Effector memory CD4-positive, alpha-beta T cell (primary cell): ENCODE data around the gene KCNE1.
"Not testable (repeated sequence)": the region's sequence is repeated elsewhere in the genome, so short reads cannot be mapped to it uniquely, and the experiment has no call there.

Source experiments
- DNase-seq, 3 donors: peaks; one replicate each; pipeline ENCODE4 v3.0.0-alpha.2; 2020
- H3K27ac ChIP-seq: 2 replicates; pipeline ENCODE4 v1.7.0; 2013; ENCODE audit warnings: mild to moderate bottlenecking, low read length, moderate library complexity; ENCODE audit not compliant: insufficient read depth, poor library complexity, severe bottlenecking
- H3K27me3 ChIP-seq: replicated peaks from 2 replicates; pipeline ENCODE4 v1.7.0; 2013; ENCODE audit warnings: mild to moderate bottlenecking, low read length; ENCODE audit not compliant: insufficient read depth, control insufficient read depth, poor library complexity, severe bottlenecking
- H3K36me3 ChIP-seq: 2 replicates; pipeline ENCODE4 v1.7.0; 2013; ENCODE audit warnings: mild to moderate bottlenecking, low read length, moderate library complexity; ENCODE audit not compliant: control insufficient read depth, insufficient read depth
- H3K4me1 ChIP-seq: 2 replicates; pipeline ENCODE4 v1.7.0; 2013; ENCODE audit warnings: low read length, mild to moderate bottlenecking; ENCODE audit not compliant: control insufficient read depth, insufficient read depth, poor library complexity, severe bottlenecking
- H3K4me3 ChIP-seq: 2 replicates; pipeline ENCODE4 v1.7.0; 2013; ENCODE audit warnings: low read length, low read depth, mild to moderate bottlenecking; ENCODE audit not compliant: insufficient read depth, poor library complexity, severe bottlenecking
- H3K9me3 ChIP-seq: 2 replicates; pipeline ENCODE4 v1.7.0; 2013; ENCODE audit warnings: mild to moderate bottlenecking, low read length, moderate library complexity; ENCODE audit not compliant: control insufficient read depth

Gene KCNE1

DNA sequence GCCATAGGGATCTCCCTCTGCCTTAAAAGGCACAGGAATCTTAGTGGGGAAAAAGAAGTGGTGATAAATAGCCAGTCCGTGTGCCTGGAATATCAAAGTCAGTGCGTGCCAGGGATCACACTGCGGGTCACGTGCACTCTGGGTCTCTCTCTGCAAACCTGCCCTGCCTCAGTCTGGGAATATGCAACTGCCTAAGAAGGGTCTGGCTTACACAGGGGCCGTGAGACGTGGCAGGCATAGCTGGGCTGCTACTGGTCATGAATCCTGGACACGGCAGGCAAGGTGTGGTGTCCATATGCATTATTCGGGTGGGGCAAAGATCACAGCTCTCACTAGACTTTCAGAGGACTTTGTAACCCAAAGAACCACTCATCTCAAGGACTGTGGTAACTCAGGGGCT, 65.0 kb downstream of the KCNE1 start:
- not testable (repeated sequence) for H3K4me1 ChIP-seq, H3K9me3 ChIP-seq, H3K36me3 ChIP-seq, H3K4me3 ChIP-seq, H3K27me3 ChIP-seq, DNase-seq, H3K27ac ChIP-seq

GRCh38 chr21:34443486-34443885, 68.5 kb downstream of the KCNE1 start:
- H3K27ac ChIP-seq, H3K4me3 ChIP-seq, H3K9me3 ChIP-seq, H3K36me3 ChIP-seq, H3K4me1 ChIP-seq, H3K27me3 ChIP-seq, DNase-seq: not testable (repeated sequence)

GRCh38 chr21:34429710-34430109, 82.3 kb downstream of the KCNE1 start:
- H3K4me3 ChIP-seq, H3K9me3 ChIP-seq, H3K4me1 ChIP-seq, H3K36me3 ChIP-seq, H3K27ac ChIP-seq, H3K27me3 ChIP-seq, DNase-seq: not testable (repeated sequence)

DNA sequence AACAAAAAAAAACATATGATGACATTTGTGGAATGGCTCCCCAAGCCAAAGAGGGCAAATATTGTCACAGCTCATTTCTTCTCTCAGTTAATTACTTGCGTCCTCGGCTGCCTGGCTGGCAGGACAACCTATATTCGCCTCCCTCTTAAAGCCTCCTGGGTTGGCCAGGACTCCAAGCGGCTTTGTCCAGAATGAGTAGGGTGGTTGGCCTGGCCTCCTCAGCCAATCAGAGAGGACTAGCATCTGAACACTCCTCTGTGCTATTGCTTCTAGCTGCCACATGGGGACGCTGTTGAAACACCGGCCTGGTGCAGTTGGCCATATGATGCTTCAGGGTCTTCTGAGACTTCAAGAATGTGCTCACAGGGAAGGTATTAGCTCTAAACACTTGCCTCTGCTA, 83.6 kb downstream of the KCNE1 start:
- H3K4me1 ChIP-seq, H3K27ac ChIP-seq, H3K4me3 ChIP-seq, H3K36me3 ChIP-seq, H3K9me3 ChIP-seq, DNase-seq, H3K27me3 ChIP-seq: not testable (repeated sequence)

DNA sequence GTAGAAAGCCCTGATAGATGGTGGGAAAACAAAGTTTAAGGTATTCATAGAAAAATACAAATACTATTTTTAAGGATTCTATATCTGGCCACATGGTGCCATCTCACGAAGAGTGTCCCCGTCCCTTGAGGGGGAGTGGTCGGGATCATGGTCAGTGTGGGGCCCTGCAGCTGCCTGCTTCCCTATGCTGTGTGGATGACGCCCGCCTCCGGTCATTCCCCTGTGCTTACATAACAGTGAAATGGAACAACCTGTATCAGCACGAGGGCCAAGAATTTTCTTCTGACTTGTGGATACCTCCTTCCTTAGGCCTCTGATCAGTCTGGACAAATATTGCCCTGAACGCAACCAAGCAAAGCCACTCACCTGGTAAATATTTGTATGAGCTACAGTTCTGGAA, 84.7 kb downstream of the KCNE1 start:
- not testable (repeated sequence) for H3K9me3 ChIP-seq, H3K4me1 ChIP-seq, H3K36me3 ChIP-seq, H3K27ac ChIP-seq, H3K27me3 ChIP-seq, H3K4me3 ChIP-seq, DNase-seq

DNA sequence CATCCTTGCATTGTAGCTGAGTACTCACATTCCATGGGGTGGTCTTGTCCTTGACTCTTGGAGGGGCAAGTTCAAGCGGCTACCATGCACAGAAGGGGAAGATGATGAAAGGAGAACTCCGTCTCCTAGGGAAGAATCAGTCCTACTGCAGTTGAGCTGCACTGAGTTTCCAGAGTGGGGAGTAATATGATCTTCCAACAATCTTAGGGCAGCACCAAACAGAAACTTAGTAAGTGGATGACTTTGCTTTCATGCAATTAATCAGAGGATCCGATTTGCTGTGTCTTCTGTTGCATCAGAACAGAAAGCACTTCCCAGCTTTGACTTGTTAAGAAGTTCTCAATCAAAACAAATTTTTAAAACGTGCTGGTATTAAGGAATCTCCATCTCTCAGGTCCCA, 88.2 kb downstream of the KCNE1 start, which contains the start of gene SMIM34:
SMIM34 (minus strand) TSS at position 147 of the 400 bp plus-strand sequence; CDS start at position 35, 112 bp downstream.
- H3K4me1 ChIP-seq, DNase-seq, H3K36me3 ChIP-seq, H3K27ac ChIP-seq, H3K27me3 ChIP-seq, H3K4me3 ChIP-seq, H3K9me3 ChIP-seq: not testable (repeated sequence)

GRCh38 chr21:34417448-34418077, 94.4 kb downstream of the KCNE1 start:
- H3K4me3 ChIP-seq, H3K27ac ChIP-seq, H3K4me1 ChIP-seq, H3K9me3 ChIP-seq, H3K27me3 ChIP-seq, DNase-seq, H3K36me3 ChIP-seq: not testable (repeated sequence)

DNA sequence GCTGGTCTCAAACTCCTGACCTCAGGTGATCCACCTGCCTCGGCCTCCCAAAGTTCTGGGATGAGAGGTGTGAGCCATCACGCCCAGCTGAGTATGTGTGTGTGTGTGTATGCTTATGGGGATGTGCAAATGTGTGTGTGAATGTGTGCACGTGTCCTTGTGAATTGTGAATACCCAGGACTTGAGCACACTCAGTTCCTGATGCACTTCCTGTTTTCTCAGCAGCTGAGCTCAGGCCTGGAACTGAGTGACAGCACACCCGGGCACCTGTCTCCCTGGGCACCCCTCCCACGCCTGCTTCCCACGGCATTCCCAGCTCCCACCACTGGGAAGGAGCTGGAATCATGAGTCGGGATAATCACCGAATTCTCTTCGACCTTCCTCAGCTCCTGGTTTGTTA, 104.7 kb downstream of the KCNE1 start:
- not testable (repeated sequence) for DNase-seq, H3K9me3 ChIP-seq, H3K36me3 ChIP-seq, H3K27me3 ChIP-seq, H3K4me1 ChIP-seq, H3K4me3 ChIP-seq, H3K27ac ChIP-seq

DNA sequence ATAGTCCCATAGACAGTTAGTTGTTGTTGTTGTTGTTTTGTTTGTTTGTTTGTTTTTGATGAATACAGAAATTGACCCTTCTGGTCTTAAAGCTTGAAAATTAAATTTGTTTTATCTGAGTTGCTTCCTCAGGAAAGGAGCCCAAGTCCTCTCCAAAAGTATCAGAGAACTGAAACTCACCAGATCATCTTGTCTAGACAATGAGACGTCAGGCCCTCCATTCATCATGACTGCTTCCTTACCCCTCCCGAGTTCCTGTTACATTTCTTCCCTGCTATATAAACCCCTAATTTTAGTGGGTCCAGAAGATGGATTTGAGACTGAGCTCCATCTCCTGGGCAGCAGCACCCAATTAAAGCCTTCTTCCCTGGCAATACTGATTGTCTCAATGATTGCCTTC, 105.3 kb downstream of the KCNE1 start:
- not testable (repeated sequence) for H3K9me3 ChIP-seq, DNase-seq, H3K27me3 ChIP-seq, H3K4me1 ChIP-seq, H3K4me3 ChIP-seq, H3K36me3 ChIP-seq, H3K27ac ChIP-seq

GRCh38 chr21:34406102-34406501, 105.9 kb downstream of the KCNE1 start:
- H3K27ac ChIP-seq, H3K27me3 ChIP-seq, H3K4me3 ChIP-seq, DNase-seq, H3K9me3 ChIP-seq, H3K4me1 ChIP-seq, H3K36me3 ChIP-seq: not testable (repeated sequence)

DNA sequence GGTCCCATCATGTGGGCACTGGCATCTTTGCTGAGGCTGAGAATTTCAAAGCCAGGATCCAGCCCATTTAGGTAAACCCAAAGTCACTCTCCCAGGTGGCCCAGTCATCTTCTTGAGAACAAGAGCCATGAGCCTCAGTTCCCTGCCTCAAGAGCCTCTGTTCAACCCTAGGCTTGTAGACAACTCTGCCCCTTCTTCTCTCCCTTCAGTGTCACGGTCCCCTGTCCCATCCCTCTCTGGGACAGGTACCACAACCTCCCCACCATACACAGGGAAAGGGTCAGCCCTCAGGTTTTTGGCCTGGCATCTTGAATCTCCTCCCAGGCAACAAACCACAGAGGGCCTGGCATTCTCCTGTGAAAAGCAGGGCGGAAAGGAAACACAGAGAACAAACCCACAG, 106.3 kb downstream of the KCNE1 start:
- not testable (repeated sequence) for H3K27me3 ChIP-seq, H3K9me3 ChIP-seq, H3K4me3 ChIP-seq, H3K4me1 ChIP-seq, H3K27ac ChIP-seq, DNase-seq, H3K36me3 ChIP-seq
